Stimulated activated CD8-positive, alpha-beta memory T cell treated with anti-CD3 and anti-CD28 coated beads, Interleukin-15, amount 100 ng/mL, for 48 hours (primary cell): Measurements from ENCODE around the gene TMPRSS6.

Source experiments
- DNase-seq, 2 donors: peaks; one replicate each; pipeline ENCODE4 v3.0.0-alpha.2; 2020; ENCODE audit warnings: low read depth in 2 of 2

The TMPRSS6 gene

GRCh38 chr22:37117092-37117491, 7.6 kb upstream of the TMPRSS6 start:
- no peak for DNase-seq

DNA sequence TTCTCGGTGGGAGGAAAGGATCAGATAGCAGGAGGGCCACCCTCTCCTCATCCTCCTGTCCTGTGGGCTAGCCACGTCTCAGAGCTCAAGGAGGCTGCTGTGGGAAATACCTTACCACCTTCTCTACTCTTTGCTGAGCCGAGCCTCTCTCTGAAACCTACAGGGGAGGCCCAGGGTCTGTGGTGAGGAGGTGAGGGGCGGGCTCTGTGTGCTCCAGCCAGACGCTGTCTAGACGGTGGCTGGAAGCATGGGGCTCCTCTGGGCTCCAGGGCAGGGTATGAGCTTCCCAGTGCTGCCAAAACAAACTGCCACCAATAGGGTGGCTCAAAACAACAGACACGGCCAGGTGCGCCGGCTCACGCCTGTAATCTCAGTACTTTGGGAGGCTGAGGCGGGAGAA, 5.5 kb upstream of the TMPRSS6 start:
- no peak for DNase-seq

DNA sequence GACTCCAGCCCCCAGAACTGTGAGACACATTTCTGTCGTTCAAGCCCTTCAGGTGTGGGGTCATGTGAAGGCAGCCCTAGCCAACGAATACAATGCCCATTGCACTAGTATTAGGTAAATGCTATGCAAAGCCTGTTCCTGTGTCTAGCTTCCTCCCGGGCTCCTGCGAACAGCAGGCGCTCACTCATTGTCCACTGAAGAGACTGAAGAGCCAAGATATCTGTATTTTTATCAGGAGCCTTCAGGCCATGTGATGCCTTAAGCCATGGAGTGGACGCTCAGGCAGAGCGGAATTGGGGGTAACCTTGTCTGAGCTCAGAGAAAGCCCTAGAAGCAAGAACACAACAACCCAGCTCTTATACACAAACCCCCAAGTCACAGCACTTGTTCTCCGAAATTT, 4.2 kb upstream of the TMPRSS6 start:
- no peak for DNase-seq

DNA sequence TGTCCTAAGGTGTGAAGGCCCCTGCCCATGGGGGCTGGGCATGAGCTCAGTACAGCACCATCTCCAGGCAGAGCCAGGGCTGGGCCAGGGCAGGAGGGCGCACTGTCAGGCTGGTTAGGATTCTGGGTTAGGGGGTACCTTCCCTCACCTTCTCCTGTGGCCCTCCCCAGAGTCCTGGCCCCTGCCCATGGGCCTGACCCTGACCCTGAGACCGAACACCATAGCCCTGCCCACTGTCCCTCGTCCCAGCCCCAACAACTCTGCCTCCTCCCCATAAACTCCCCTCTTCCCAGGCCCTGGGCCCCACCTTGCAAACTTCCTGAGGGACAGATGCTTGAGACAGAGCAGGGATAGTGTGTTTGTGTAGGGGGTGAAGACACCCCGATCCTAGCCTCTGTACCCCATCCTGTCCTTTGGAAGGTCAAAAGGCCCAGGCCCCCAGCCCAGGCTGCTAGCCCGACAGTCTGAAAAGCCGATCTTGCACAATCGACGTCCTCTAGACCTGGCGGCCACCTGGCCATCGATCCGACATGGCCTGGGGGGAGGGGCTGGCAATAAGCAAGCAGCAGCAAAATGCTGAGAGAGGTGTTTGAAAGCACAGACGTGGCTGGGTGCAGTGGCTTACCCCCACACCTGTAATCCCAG, 2.7 kb upstream of the TMPRSS6 start:
- DNase-seq = no peak

- DNase-seq = no peak
Observed at GRCh38 chr22:37111156-37111717, 1.7 kb upstream of the TMPRSS6 start.

DNA sequence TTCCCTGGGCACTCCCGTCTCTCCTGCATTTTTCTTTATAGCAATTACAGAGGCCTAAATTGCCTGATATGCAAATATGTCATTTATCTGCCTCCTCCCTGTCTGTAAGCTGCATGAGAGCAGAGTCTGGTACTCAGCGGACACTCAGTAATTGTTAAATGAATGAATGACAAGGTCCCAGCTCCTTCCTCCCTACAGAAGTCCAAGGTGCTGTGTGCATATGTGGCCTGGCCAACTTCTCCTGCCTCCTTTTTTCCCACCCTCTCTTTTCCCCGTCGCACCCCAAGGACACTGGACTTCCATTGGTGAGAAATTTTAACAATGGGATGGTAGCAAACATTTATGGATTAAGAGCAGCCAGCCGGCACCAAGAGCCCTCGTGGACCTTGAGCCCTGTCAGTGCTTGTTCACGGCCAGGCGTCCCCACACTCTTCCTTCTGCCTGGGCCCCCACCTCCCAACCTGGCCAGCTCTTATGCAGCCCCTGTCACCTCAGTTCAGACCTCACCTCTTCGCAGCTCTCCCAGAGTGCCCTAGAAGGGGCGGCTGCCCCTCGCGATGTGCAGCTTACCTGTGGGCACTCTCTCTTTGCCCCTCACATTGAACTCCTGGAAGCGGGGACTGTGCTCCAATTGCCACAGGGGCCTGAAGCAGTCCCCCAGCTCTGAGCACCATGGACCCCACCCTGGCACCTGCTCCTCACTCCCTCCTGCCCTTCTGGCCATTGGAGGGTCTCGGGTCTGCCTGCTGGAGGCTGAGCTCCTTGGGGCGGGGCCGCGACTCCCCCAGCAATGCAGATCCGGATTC, 1.5 kb downstream of the TMPRSS6 start:
- no peak for DNase-seq

- no peak for DNase-seq
Observed at GRCh38 chr22:37105990-37106389, 3.5 kb downstream of the TMPRSS6 start.

GRCh38 chr22:37105154-37105553, 4.4 kb downstream of the TMPRSS6 start:
- no peak for DNase-seq

- no peak for DNase-seq
Observed at GRCh38 chr22:37103656-37104452, 5.7 kb downstream of the TMPRSS6 start.

DNA sequence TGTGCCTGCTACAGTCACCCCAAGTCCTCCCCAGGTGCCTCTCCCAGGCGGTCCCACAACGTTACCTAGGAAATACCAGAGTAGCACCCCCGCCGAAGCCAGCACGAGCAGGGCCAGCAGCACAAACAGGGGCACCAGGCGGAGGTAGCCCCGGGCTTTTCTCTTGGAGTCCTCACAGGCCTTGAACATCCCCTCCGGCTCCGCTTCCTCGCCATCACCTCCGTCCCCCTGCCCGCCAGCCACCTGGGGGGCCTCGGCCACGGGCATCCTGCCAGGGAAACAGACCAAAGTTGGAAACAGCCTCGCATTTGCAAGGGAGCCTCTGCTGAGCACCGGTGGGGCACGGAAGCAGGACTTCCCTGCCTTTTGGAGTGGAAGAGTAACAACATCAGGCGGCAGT, 6.4 kb downstream of the TMPRSS6 start:
- no peak for DNase-seq

DNA sequence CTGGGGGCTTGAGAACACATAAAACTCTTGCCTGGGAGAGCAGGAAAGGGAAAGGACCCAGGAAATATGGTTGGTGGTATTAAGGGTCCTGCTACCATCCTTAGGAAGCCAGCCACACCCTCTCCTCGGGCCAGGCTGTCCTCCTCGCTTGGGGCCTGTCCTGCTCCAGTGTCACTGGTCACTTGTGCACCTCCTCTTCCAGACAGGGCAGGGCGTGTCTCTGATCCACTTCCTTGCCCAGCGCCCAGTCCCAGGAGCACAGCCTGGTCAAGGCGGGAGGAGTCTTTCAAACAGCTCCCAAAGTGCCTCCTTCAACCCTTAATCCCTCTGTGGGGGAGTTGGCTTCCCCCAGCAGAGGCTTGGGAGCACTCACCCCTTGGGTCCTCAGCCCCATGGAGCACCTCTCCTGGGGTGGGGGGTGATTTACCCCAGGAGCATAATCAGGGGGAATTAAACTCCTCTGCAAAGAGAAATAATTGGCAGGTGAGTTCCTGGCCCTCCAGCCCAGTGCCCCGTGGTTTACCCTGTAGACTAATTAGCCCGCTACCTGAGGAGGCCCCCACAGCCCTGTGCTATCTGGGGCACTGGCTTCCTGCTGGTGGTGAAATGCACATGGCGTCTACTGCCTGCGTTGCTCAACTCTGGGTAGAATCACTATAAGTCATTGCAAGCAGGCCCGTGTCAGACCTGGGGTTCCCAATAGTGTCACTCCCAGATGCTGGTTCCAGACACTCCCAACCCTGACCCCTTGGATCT, 8.0 kb downstream of the TMPRSS6 start:
- DNase-seq = no peak

DNA sequence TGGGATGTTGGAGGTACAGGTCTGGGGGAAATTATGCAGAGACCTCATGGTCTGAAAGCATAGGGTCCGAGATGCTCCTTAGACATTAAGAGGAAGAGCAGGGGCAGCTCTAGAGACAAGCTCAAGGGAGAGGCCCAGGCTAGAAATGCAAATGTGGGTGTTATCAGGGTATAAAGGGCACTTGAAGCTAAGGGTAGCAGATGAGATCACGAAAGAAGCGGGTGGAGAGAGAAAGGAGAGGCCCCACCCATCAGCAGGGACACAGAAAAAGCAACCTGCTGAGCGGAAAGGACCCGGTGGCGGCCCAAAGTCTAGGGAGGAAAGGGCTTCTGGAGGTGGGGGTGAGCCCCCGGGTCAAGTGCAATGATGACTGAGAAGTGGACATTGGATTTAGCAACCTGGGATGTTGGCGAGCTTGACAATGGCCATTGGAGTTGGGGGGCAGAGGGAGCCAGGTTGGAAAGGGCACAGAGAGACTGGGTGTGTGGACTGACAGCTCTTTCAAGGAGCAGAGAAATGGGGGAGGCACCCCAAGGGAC, 8.9 kb downstream of the TMPRSS6 start:
- no peak for DNase-seq

DNA sequence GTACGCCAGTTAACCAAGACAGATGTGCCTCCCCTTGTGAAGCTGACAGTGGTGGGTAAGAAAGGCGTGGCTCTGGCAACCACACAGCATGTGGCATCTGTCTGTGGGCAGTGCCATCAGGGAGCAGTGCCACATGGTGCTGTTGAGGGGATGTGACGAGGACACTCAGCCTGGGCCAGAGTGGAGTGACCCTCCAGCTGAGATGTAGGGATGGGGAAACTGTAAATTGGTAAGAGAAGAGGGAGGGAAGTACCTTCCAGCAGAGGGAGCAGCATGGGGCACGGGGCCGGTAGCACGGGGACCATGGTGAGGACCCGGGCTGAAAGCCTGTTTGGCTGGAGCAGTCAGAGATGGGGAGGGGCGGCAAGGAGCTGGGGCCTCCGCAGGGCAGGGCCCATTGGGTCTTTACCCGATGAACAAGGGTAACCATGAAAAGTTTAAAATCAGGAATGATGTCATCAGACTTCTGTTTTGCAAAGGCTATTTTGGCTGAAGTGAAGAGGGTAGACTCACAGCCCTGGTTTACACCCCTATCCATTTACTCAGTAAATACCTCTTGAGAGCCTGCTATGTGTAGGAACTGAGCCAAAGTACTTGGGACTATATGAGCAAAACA, 10.4 kb downstream of the TMPRSS6 start:
- DNase-seq = no peak

GRCh38 chr22:37097346-37097745, 12.2 kb downstream of the TMPRSS6 start:
- no peak for DNase-seq

DNA sequence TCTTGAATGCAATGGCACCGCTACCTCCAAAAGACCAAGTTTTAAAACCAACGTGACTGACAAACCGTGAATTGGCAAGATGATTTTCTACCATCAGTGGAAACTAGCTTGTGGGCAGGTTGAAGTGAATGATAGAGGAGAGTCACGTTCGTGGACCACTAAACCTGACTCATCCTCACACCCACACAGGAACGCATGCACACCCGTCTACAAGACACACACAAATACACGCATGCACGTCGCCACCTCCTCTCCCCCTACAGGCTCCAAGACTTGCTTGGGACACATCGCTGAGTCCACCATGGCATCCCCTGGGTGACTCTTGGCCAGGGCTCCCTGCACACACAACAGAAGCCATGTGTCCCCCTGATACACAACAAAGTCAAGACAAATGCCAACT, 14.4 kb downstream of the TMPRSS6 start:
- peak; percentile 53 to 69 for DNase-seq

DNA sequence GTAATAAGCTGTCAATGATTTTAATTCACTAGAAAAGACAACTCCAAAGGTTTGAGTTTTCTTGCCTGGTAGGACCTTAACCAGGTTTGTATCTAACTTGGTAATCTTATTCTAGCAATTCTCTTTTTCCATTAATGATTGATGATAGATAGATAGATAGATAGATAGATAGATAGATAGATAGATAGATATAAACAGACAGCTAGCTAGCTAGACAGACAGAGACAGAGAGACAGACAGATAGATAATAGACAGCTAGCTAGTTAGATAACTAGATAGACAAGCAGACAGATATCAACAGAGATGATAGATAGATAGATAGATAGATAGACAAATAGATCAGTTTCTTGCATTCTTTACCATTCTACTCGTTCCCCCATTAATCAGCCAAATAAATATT, 15.3 kb downstream of the TMPRSS6 start:
- no peak for DNase-seq

- DNase-seq = no peak
Observed at GRCh38 chr22:37092997-37093396, 16.5 kb downstream of the TMPRSS6 start.

- DNase-seq = no peak
Observed at GRCh38 chr22:37091994-37092393, 17.5 kb downstream of the TMPRSS6 start.

GRCh38 chr22:37090920-37091695, 18.4 kb downstream of the TMPRSS6 start:
- DNase-seq = no peak

DNA sequence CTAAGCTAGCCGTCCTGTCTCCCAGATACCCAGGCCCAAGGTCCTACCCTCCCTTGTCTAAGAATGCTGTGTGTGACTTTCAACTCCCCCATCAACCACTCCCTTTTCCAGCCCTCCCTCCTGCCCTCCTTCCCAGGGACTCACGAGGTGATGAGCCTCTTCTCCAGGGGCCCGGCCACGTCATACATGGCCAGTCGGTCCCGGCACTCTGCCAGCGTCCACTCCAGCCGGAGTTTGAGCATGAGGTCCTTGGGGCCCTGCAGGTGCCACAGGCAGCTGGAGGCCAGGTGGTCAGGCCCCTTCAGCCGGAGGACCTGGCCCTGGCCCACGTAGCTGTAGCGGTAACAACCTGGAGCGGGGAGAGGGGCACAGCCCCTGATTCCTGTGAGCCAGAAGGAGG, 20.1 kb downstream of the TMPRSS6 start:
- no peak for DNase-seq
